Measurements from ENCODE around the gene GMFB.
"Not testable (repeated sequence)": the region's sequence is repeated elsewhere in the genome, so short reads cannot be mapped to it uniquely, and the experiment has no call there.

The GMFB gene

GRCh38 chr14:54443981-54444380 lies 44.8 kb downstream of the GMFB start:
- ATAC-seq, result no peak
- no peak for TF ChIP-seq ZFP30 (CRISPR knock-in tag; IDR thresholded peaks at IDR 0.05)
- no peak for TF ChIP-seq ZNF70 (CRISPR knock-in tag; IDR thresholded peaks at IDR 0.05)
- TF ChIP-seq, protein P1, sequence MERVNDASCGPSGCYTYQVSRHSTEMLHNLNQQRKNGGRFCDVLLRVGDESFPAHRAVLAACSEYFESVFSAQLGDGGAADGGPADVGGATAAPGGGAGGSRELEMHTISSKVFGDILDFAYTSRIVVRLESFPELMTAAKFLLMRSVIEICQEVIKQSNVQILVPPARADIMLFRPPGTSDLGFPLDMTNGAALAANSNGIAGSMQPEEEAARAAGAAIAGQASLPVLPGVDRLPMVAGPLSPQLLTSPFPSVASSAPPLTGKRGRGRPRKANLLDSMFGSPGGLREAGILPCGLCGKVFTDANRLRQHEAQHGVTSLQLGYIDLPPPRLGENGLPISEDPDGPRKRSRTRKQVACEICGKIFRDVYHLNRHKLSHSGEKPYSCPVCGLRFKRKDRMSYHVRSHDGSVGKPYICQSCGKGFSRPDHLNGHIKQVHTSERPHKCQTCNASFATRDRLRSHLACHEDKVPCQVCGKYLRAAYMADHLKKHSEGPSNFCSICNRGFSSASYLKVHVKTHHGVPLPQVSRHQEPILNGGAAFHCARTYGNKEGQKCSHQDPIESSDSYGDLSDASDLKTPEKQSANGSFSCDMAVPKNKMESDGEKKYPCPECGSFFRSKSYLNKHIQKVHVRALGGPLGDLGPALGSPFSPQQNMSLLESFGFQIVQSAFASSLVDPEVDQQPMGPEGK (CRISPR knock-in tag; IDR thresholded peaks at IDR 0.05; ENCODE audit: borderline replicate concordance), result no peak
- TF ChIP-seq, protein P2, sequence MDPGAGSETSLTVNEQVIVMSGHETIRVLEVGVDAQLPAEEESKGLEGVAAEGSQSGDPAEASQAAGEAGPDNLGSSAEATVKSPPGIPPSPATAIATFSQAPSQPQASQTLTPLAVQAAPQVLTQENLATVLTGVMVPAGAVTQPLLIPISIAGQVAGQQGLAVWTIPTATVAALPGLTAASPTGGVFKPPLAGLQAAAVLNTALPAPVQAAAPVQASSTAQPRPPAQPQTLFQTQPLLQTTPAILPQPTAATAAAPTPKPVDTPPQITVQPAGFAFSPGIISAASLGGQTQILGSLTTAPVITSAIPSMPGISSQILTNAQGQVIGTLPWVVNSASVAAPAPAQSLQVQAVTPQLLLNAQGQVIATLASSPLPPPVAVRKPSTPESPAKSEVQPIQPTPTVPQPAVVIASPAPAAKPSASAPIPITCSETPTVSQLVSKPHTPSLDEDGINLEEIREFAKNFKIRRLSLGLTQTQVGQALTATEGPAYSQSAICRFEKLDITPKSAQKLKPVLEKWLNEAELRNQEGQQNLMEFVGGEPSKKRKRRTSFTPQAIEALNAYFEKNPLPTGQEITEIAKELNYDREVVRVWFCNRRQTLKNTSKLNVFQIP (CRISPR knock-in tag; IDR thresholded peaks at IDR 0.05; ENCODE audit: borderline replicate concordance, low read depth), result no peak
- no peak for TF ChIP-seq BACH2 (CRISPR knock-in tag; IDR thresholded peaks at IDR 0.05; ENCODE audit: borderline replicate concordance)
- no peak for TF ChIP-seq OSR1 (CRISPR knock-in tag; IDR thresholded peaks at IDR 0.05)
- no peak for TF ChIP-seq ZNF8 (CRISPR knock-in tag; IDR thresholded peaks at IDR 0.05)
- TF ChIP-seq GLIS3 (CRISPR knock-in tag; IDR thresholded peaks at IDR 0.05), result no peak
- TF ChIP-seq CSDC2 (CRISPR knock-in tag; IDR thresholded peaks at IDR 0.05), result no peak
- TF ChIP-seq CREB5 (CRISPR knock-in tag; IDR thresholded peaks at IDR 0.05; ENCODE audit: low read depth), result no peak
- TF ChIP-seq TOX (CRISPR knock-in tag; IDR thresholded peaks at IDR 0.05; ENCODE audit: borderline replicate concordance), result no peak
- no peak for TF ChIP-seq ZFP3 (CRISPR knock-in tag; IDR thresholded peaks at IDR 0.05)
- TF ChIP-seq, protein P3, sequence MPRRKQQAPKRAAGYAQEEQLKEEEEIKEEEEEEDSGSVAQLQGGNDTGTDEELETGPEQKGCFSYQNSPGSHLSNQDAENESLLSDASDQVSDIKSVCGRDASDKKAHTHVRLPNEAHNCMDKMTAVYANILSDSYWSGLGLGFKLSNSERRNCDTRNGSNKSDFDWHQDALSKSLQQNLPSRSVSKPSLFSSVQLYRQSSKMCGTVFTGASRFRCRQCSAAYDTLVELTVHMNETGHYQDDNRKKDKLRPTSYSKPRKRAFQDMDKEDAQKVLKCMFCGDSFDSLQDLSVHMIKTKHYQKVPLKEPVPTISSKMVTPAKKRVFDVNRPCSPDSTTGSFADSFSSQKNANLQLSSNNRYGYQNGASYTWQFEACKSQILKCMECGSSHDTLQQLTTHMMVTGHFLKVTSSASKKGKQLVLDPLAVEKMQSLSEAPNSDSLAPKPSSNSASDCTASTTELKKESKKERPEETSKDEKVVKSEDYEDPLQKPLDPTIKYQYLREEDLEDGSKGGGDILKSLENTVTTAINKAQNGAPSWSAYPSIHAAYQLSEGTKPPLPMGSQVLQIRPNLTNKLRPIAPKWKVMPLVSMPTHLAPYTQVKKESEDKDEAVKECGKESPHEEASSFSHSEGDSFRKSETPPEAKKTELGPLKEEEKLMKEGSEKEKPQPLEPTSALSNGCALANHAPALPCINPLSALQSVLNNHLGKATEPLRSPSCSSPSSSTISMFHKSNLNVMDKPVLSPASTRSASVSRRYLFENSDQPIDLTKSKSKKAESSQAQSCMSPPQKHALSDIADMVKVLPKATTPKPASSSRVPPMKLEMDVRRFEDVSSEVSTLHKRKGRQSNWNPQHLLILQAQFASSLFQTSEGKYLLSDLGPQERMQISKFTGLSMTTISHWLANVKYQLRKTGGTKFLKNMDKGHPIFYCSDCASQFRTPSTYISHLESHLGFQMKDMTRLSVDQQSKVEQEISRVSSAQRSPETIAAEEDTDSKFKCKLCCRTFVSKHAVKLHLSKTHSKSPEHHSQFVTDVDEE (CRISPR knock-in tag; IDR thresholded peaks at IDR 0.05), result no peak
- TF ChIP-seq, protein P4, sequence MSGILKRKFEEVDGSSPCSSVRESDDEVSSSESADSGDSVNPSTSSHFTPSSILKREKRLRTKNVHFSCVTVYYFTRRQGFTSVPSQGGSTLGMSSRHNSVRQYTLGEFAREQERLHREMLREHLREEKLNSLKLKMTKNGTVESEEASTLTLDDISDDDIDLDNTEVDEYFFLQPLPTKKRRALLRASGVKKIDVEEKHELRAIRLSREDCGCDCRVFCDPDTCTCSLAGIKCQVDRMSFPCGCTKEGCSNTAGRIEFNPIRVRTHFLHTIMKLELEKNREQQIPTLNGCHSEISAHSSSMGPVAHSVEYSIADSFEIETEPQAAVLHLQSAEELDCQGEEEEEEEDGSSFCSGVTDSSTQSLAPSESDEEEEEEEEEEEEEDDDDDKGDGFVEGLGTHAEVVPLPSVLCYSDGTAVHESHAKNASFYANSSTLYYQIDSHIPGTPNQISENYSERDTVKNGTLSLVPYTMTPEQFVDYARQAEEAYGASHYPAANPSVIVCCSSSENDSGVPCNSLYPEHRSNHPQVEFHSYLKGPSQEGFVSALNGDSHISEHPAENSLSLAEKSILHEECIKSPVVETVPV (CRISPR knock-in tag; IDR thresholded peaks at IDR 0.05), result no peak

DNA sequence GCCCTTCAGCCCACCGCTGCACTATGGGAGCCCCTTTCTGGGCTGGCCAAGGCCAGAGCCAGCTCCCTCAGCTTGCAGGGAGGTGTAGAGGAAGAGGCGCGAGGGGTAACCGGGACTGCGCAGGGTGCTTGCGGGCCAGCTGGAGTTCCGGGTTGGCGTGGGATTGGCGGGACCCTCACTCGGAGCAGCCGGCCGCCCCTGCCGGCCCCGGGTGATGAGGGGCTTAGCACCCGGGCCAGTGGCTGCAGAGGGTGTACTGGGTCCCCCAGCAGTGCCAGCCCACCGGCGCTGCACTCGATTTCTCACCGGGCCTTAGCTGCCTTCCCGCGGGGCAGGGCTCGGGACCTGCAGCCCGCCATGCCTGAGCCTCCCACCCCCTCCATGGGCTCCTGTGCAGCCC lies 45.8 kb downstream of the GMFB start:
- not testable (repeated sequence) for ATAC-seq

DNA sequence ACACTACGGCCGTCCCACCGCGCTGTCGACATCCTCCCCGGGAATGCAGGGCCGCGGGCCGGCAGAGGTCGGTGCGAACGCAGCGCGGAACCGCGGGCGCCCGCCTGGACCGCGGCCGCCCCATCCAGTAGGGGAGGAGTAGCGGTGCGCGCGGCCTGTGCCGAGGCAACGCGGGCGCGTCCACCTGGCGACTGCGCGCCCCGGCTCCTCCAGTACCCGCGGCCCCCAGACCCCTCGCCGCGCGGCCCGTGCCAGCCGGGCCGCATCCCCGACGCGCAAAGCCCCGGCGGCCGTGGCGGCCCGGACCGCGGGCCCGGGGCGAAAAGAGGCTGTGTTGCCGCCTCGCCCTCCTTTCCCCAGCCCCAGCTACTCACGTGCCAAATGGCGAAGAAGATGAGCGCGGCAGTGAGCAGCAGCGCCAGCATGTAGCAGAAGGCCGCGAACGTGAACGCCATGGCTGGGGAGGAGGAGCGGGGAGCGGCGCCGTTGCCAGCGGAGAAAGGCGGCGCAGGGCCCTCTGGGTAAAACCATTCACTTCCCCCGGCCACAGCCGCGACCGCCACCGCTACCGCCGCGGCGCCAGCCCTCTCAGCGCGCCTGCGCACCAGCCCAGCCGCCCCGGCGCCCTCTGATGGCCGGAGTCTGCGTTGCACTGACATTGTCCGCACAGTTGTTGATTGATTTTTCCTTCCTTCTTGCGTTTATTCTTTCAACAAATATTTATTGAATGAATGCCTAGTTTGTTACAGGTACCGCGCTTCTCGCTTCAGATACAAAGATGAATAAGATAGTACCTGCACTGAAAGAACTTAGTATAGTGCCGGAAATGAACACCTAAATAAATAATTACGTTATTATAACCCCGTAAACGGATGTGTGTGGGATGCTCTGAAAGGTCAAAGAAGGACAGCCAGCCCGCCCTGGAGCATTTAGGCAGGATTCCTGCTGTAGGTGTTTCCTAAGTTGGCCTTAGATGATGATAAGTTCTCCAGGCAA lies 47.6 kb downstream of the GMFB start, which contains the start of gene CNIH1:
Gene CNIH1, minus strand, starts transcription at position 502 of the 996 bp plus-strand sequence. Its CDS starts 47 bp downstream, at position 455.
- ATAC-seq, result peak; percentile 97
- TF ChIP-seq TOX (CRISPR knock-in tag; IDR thresholded peaks at IDR 0.05; ENCODE audit: borderline replicate concordance), result no peak
- peak; percentile 40; the same call in 1 of the 2 replicates for TF ChIP-seq BACH2 (CRISPR knock-in tag; IDR thresholded peaks at IDR 0.05; ENCODE audit: borderline replicate concordance)

DNA sequence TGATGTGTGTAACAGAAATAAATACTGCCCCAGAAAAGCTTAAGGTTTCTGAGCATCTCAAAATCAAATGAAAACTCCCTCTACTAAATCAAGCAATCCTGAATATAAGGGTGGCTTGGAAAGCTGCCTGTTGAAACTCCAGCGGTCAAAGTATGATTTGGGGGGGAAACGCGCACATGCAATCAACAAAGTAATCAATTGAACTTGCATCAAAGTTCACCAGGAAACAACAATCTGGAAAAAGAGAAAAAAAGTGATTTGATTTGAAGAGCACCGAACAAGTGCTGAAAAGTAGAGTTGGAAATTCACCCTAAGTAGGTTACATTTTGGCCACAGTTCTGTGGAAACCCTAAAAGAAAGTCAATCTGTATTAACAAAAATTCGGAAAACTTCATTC lies 48.3 kb downstream of the GMFB start:
- ATAC-seq, result no peak
- TF ChIP-seq ARNTL (CRISPR knock-in tag; IDR thresholded peaks at IDR 0.05; ENCODE audit: borderline replicate concordance, low read depth) (no peak), CREB5 (CRISPR knock-in tag; IDR thresholded peaks at IDR 0.05; ENCODE audit: low read depth) (no peak), ZFP3 (CRISPR knock-in tag; IDR thresholded peaks at IDR 0.05) (no peak), BACH2 (CRISPR knock-in tag; IDR thresholded peaks at IDR 0.05; ENCODE audit: borderline replicate concordance) (no peak), PPARA (CRISPR knock-in tag; IDR thresholded peaks at IDR 0.05; ENCODE audit: borderline replicate concordance) (no peak), ZC3H10 (CRISPR knock-in tag; IDR thresholded peaks at IDR 0.05) (no peak)
- TF ChIP-seq, protein P1 (CRISPR knock-in tag; IDR thresholded peaks at IDR 0.05; ENCODE audit: borderline replicate concordance), result no peak

Data from SK-N-SH treated with all-trans-retinoic acid at 6 μM for 48 hours (cell line).